Measurements from ENCODE around the gene TAS2R19.

TAS2R19 gene

GRCh38 chr12:10989107-10989506, 33.3 kb downstream of the TAS2R19 start:
- no peak for DNase-seq

GRCh38 chr12:10986812-10987211, 35.6 kb downstream of the TAS2R19 start, which contains the start of gene TAS2R50:
Gene TAS2R50 (minus strand): TSS chr12:10986912. CDS start chr12:10986860, 52 bp downstream.
- no peak for DNase-seq

- DNase-seq: no peak
Measured at GRCh38 chr12:10982244-10982643, 40.2 kb downstream of the TAS2R19 start.

GRCh38 chr12:10974965-10975364, 47.5 kb downstream of the TAS2R19 start:
- DNase-seq: no peak

All from HCEC 1CT (cell line).